Ovary (tissue), 3 donors: ENCODE results near the gene GPR61.

Experiments used
- EP300 ChIP-seq: sonication (generic); formaldehyde crosslinking; IDR thresholded peaks from one replicate; pipeline ENCODE4 v1.6.1; 2017; ENCODE audit warnings: antibody characterized with exemption
- POLR2A ChIP-seq: fragments of 450-650 bp; IDR thresholded peaks from one replicate; pipeline ENCODE4 v1.6.1; 2017; ENCODE audit warnings: antibody characterized with exemption, mild to moderate bottlenecking, moderate library complexity
- TF ChIP-seq, protein P1 (sequence below), 3 donors: fragments of 450-650 bp in 2 of 3; fragments of 200-600 bp in 1 of 3; IDR thresholded peaks; one replicate each; pipeline versions ENCODE4 v1.5.1 to v1.8.0; 2016 to 2022; ENCODE audit warnings: antibody characterized with exemption in 3 of 3, mild to moderate bottlenecking in 1 of 3
- donor health status: DM: no; HTN: no; CAD: no.

DNA sequence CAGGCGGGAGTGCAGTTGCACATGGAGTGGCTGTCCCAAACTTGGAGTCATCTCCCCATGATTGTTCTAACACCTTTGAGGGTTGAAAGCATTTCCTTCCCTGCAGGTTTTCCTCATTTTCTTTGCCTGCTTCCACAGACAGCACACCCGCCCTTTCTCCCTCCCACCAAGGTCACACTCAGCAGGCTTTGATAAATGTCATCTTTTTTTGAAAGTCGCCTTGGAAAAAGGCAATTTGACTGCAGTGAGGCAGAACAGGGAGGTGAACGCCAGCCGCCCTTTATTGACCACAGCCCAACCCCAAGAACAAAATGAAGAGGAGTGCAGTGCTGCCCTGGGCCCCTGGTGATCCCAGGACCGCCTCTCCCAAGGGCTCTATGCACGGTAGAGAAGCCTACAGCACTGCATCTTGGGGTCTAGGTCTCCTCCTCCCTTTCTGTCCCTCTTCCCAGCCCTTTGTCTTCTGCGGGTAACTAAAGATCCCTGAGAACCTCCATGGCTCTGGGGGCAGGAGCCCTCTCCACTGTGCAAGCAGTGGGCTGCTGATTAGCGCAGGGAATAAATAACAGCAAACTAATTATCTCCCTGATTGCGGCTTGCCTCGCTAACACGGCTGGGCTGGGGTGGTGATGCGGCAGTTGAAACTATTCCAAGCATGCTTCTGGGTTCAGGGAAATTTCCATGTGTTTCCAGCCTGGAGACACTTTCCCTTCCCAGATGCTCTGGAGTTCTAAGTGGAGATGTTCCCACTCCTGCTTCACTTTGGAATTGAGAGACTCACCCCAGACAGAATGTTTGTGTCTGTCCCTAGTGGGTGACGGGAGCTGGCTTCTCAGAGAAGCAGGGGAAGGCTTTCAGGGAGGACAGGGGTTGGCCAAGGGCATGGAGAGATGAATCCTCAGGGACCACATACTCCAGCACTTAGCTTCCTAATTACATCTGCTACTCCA is 18.4 kb upstream of the GPR61 start:
- TF ChIP-seq POLR2A (no peak), EP300 (no peak)
- TF ChIP-seq, protein P1, sequence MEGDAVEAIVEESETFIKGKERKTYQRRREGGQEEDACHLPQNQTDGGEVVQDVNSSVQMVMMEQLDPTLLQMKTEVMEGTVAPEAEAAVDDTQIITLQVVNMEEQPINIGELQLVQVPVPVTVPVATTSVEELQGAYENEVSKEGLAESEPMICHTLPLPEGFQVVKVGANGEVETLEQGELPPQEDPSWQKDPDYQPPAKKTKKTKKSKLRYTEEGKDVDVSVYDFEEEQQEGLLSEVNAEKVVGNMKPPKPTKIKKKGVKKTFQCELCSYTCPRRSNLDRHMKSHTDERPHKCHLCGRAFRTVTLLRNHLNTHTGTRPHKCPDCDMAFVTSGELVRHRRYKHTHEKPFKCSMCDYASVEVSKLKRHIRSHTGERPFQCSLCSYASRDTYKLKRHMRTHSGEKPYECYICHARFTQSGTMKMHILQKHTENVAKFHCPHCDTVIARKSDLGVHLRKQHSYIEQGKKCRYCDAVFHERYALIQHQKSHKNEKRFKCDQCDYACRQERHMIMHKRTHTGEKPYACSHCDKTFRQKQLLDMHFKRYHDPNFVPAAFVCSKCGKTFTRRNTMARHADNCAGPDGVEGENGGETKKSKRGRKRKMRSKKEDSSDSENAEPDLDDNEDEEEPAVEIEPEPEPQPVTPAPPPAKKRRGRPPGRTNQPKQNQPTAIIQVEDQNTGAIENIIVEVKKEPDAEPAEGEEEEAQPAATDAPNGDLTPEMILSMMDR (IDR thresholded peaks at IDR 0.05): no peak
